GM23338 (cell line): ENCODE results near the gene MEN1. TPM values are rescaled to one million over a fixed set of nuclear protein-coding genes. Genes with fewer than 3 reads are reported as not detected.

Experiments
- ATAC-seq: fragments of 200-7000 bp; cut with Tn5 transposase; 3 replicates; pipeline ENCODE4 v1.9.1; 2020
- DNase-seq: peaks from one replicate; pipeline ENCODE4 v3.0.0-alpha.2; 2015; ENCODE audit warnings: low spot score
- H2AFZ ChIP-seq: fragments of 200-600 bp; sonication (generic); 2 replicates; pipeline ENCODE4 v1.8.0; 2016; ENCODE audit warnings: antibody characterized with exemption, mild to moderate bottlenecking, moderate library complexity
- H3F3A ChIP-seq: fragments of 200-600 bp; sonication (generic); replicated peaks from 2 replicates; pipeline ENCODE4 v1.8.0; 2017; ENCODE audit warnings: antibody characterized with exemption, mixed run types, low read depth
- H3K27ac ChIP-seq: fragments of 200-600 bp; sonication (generic); 2 replicates; pipeline ENCODE4 v1.6.1; 2016; ENCODE audit warnings: low read depth
- H3K27me3 ChIP-seq: fragments of 200-600 bp; sonication (generic); 2 replicates; pipeline ENCODE4 v1.8.0; 2016; ENCODE audit warnings: mild to moderate bottlenecking, mixed run types, moderate library complexity; ENCODE audit not compliant: insufficient read depth
- H3K36me3 ChIP-seq: fragments of 200-600 bp; sonication (generic); 2 replicates; pipeline ENCODE4 v1.8.0; 2016; ENCODE audit warnings: mild to moderate bottlenecking; ENCODE audit not compliant: insufficient read depth
- H3K4me1 ChIP-seq: fragments of 200-600 bp; sonication (generic); 2 replicates; pipeline ENCODE4 v1.8.0; 2016; ENCODE audit warnings: mild to moderate bottlenecking, moderate library complexity; ENCODE audit not compliant: insufficient read depth
- H3K4me2 ChIP-seq: fragments of 200-600 bp; sonication (generic); 2 replicates; pipeline ENCODE4 v1.7.1; 2017; ENCODE audit warnings: mixed run types
- H3K4me3 ChIP-seq: fragments of 200-600 bp; sonication (generic); 2 replicates; pipeline ENCODE4 v1.6.1; 2016; ENCODE audit warnings: mixed run types
- H3K79me2 ChIP-seq: fragments of 200-600 bp; sonication (generic); replicated peaks from 2 replicates; pipeline ENCODE4 v1.8.0; 2017; ENCODE audit warnings: mild to moderate bottlenecking; ENCODE audit not compliant: insufficient read depth
- H3K9me2 ChIP-seq: fragments of 200-600 bp; sonication (generic); 2 replicates; pipeline ENCODE4 v1.8.0; 2017; ENCODE audit not compliant: insufficient read depth
- H4K20me1 ChIP-seq: fragments of 200-600 bp; sonication (generic); replicated peaks from 2 replicates; pipeline ENCODE4 v1.8.0; 2017; ENCODE audit warnings: mild to moderate bottlenecking; ENCODE audit not compliant: insufficient read depth
- H3K27ac Mint-ChIP-seq: 2 replicates; pipeline ENCODE4 v1.8.0; 2020; ENCODE audit warnings: inconsistent platforms, mild to moderate bottlenecking, moderate library complexity, mixed read lengths
- H3K27me3 Mint-ChIP-seq: 3 replicates; pipeline ENCODE4 v1.8.0; 2022; ENCODE audit warnings: low read depth, mild to moderate bottlenecking, moderate library complexity, mixed read lengths, inconsistent platforms; ENCODE audit not compliant: insufficient read depth, poor library complexity
- H3K36me3 Mint-ChIP-seq: 3 replicates; pipeline ENCODE4 v1.8.0; 2021; ENCODE audit warnings: low read depth, mild to moderate bottlenecking, inconsistent platforms, moderate library complexity, mixed read lengths
- H3K4me1 Mint-ChIP-seq: 3 replicates; pipeline ENCODE4 v1.8.0; 2020; ENCODE audit warnings: mild to moderate bottlenecking, inconsistent platforms, mixed read lengths
- H3K4me3 Mint-ChIP-seq: 3 replicates; pipeline ENCODE4 v1.8.0; 2021; ENCODE audit warnings: moderate library complexity, mild to moderate bottlenecking, inconsistent platforms, mixed read lengths
- H3K9me3 Mint-ChIP-seq: 3 replicates; pipeline ENCODE4 v1.8.0; 2020; ENCODE audit warnings: moderate library complexity, mild to moderate bottlenecking, inconsistent platforms, mixed read lengths
- CREB1 ChIP-seq: fragments of 250-450 bp; sonication (Bioruptor Pico); IDR thresholded peaks from 2 replicates; pipeline ENCODE4 v1.5.0; 2020; ENCODE audit warnings: low read depth, mild to moderate bottlenecking, moderate library complexity
- EZH2phosphoT487 ChIP-seq: fragments of 200-600 bp; sonication (generic); IDR thresholded peaks from one replicate; pipeline ENCODE4 v1.8.1; 2018; ENCODE audit warnings: antibody characterized with exemption; ENCODE audit not compliant: unreplicated experiment
- JUNB ChIP-seq: IDR thresholded peaks from one replicate; pipeline ENCODE4 v1.6.1; 2016; ENCODE audit warnings: antibody characterized with exemption; ENCODE audit not compliant: unreplicated experiment
- POLR2AphosphoS5 ChIP-seq: IDR thresholded peaks from 2 replicates; pipeline ENCODE4 v1.6.1; 2016; ENCODE audit warnings: antibody characterized with exemption, low read depth
- STAT1 ChIP-seq: IDR thresholded peaks from one replicate; pipeline ENCODE4 v1.6.1; 2016; ENCODE audit warnings: antibody characterized with exemption; ENCODE audit not compliant: unreplicated experiment
- polyA plus RNA-seq: library from polyadenylated mRNA; unstranded; fragments of >200 nt; fragmentation: Nextera tagmentation; extraction: Ambion mirVana; gene quantifications from 2 replicates; pipeline ENCODE4 v1.2.1, GENCODE V29; 2016
- total RNA-seq: library from RNA; depleted of rRNA; stranded (reverse); fragments of >200 nt; shearing (Covaris generic); gene quantifications from 2 replicates; pipeline ENCODE4 v1.2.3, GENCODE V29; 2014
- TF ChIP-seq, protein P1 (sequence below): fragments of 250-450 bp; sonication (Bioruptor Pico); IDR thresholded peaks from 2 replicates; pipeline ENCODE4 v1.5.0; 2020; ENCODE audit warnings: mild to moderate bottlenecking, moderate library complexity
- TF ChIP-seq, protein P2 (sequence below): IDR thresholded peaks from 2 replicates; pipeline ENCODE4 v1.6.1; 2016; ENCODE audit warnings: antibody characterized with exemption

The MEN1 gene
- total and polyA plus RNA-seq, 2 experiments from 2014 or later = 31.6 to 45.2 TPM

DNA sequence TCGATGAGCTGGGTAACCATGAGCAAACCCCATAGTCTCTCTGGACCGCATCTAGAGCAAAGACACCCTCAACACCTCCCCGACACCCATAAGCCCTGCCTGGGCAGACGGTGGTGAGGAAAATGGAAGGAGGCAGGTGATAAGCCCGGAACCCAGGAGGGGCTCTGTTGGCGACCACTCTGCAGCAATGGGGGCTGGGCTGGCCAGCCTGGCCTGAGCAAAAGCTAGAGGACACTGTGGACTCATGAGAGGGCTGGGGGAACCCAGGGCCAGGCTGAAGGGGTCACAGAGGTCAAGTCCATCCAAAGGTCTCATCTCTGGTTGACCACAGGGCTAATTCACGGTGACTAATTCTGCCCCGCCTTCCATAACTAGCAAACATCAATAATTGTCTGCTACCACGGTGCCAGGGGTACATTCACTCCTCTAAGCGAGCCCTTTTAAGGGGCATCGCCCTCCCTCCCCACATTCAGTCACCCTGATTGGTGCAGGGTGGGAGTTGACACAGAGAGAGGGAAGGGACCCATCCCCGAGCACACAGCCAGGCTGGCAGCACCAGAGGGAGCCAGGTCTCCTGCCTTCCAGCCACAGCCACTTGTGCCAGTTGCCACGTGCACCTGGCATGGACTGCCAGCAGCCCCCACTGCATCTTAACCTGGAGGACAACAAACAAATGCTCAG, 54.5 kb downstream of the MEN1 start:
- Histone ChIP-seq H3K4me2 (no peak overlapping the region), H3K36me3 (no peaks in the 10 kb centered on the region), H3K27ac (no peak overlapping the region), H3K4me3 (no peak overlapping the region), H2AFZ (no peak overlapping the region), H3K4me1 (peaks cover 17% of the 10 kb centered on the region), H4K20me1 (no peaks in the 10 kb centered on the region), H3F3A (peaks cover 8% of the 10 kb centered on the region), H3K79me2 (no peaks in the 10 kb centered on the region), H3K9me2 (no peaks in the 10 kb centered on the region), H3K27me3 (no peaks in the 10 kb centered on the region)
- peaks cover 39% of the 10 kb centered on the region for H3K4me1 Mint-ChIP-seq
- no peaks in the 10 kb centered on the region; the same call in 1 of the 3 replicates for H3K9me3 Mint-ChIP-seq
- no peak for DNase-seq
- peaks cover 31% of the 10 kb centered on the region for H3K27me3 Mint-ChIP-seq
- no peak for ATAC-seq
- H3K36me3 Mint-ChIP-seq = peaks cover 3% of the 10 kb centered on the region; the same call in 1 of the 3 replicates
- H3K4me3 Mint-ChIP-seq = no peak overlapping the region
- no peak overlapping the region for H3K27ac Mint-ChIP-seq
- TF ChIP-seq, protein P1, sequence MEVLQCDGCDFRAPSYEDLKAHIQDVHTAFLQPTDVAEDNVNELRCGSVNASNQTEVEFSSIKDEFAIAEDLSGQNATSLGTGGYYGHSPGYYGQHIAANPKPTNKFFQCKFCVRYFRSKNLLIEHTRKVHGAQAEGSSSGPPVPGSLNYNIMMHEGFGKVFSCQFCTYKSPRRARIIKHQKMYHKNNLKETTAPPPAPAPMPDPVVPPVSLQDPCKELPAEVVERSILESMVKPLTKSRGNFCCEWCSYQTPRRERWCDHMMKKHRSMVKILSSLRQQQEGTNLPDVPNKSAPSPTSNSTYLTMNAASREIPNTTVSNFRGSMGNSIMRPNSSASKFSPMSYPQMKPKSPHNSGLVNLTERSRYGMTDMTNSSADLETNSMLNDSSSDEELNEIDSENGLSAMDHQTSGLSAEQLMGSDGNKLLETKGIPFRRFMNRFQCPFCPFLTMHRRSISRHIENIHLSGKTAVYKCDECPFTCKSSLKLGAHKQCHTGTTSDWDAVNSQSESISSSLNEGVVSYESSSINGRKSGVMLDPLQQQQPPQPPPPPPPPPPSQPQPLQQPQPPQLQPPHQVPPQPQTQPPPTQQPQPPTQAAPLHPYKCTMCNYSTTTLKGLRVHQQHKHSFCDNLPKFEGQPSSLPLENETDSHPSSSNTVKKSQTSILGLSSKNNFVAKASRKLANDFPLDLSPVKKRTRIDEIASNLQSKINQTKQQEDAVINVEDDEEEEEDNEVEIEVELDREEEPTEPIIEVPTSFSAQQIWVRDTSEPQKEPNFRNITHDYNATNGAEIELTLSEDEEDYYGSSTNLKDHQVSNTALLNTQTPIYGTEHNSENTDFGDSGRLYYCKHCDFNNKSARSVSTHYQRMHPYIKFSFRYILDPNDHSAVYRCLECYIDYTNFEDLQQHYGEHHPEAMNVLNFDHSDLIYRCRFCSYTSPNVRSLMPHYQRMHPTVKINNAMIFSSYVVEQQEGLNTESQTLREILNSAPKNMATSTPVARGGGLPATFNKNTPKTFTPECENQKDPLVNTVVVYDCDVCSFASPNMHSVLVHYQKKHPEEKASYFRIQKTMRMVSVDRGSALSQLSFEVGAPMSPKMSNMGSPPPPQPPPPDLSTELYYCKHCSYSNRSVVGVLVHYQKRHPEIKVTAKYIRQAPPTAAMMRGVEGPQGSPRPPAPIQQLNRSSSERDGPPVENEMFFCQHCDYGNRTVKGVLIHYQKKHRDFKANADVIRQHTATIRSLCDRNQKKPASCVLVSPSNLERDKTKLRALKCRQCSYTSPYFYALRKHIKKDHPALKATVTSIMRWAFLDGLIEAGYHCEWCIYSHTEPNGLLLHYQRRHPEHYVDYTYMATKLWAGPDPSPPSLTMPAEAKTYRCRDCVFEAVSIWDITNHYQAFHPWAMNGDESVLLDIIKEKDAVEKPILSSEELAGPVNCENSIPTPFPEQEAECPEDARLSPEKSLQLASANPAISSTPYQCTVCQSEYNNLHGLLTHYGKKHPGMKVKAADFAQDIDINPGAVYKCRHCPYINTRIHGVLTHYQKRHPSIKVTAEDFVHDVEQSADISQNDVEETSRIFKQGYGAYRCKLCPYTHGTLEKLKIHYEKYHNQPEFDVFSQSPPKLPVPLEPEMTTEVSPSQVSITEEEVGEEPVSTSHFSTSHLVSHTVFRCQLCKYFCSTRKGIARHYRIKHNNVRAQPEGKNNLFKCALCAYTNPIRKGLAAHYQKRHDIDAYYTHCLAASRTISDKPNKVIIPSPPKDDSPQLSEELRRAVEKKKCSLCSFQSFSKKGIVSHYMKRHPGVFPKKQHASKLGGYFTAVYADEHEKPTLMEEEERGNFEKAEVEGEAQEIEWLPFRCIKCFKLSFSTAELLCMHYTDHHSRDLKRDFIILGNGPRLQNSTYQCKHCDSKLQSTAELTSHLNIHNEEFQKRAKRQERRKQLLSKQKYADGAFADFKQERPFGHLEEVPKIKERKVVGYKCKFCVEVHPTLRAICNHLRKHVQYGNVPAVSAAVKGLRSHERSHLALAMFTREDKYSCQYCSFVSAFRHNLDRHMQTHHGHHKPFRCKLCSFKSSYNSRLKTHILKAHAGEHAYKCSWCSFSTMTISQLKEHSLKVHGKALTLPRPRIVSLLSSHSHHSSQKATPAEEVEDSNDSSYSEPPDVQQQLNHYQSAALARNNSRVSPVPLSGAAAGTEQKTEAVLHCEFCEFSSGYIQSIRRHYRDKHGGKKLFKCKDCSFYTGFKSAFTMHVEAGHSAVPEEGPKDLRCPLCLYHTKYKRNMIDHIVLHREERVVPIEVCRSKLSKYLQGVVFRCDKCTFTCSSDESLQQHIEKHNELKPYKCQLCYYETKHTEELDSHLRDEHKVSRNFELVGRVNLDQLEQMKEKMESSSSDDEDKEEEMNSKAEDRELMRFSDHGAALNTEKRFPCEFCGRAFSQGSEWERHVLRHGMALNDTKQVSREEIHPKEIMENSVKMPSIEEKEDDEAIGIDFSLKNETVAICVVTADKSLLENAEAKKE (CRISPR knock-in tag) = no peak
- TF ChIP-seq STAT1 = no peak
- TF ChIP-seq, protein P2, sequence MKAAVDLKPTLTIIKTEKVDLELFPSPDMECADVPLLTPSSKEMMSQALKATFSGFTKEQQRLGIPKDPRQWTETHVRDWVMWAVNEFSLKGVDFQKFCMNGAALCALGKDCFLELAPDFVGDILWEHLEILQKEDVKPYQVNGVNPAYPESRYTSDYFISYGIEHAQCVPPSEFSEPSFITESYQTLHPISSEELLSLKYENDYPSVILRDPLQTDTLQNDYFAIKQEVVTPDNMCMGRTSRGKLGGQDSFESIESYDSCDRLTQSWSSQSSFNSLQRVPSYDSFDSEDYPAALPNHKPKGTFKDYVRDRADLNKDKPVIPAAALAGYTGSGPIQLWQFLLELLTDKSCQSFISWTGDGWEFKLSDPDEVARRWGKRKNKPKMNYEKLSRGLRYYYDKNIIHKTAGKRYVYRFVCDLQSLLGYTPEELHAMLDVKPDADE = no peak
- TF ChIP-seq POLR2AphosphoS5 = no peak
- TF ChIP-seq JUNB = no peak
- no peak for TF ChIP-seq EZH2phosphoT487
- TF ChIP-seq CREB1 (CRISPR knock-in tag) = no peak
